H1 (cell line): Measurements from ENCODE around the gene TMEM181. TPM values are rescaled to one million over a fixed set of nuclear protein-coding genes. Genes with fewer than 3 reads are reported as not detected.

Experiments
- CTCF ChIA-PET: fragments of 300-600 bp; sonication (Branson Sonifier 250); formaldehyde crosslinking; loops from one replicate; lab custom pipeline; 2021; ENCODE audit not compliant: partially characterized antibody; lab: Charles Lee
- POLR2A ChIA-PET: fragments of 300-600 bp; sonication (Branson Sonifier 250); formaldehyde crosslinking; loops from one replicate; lab custom pipeline; 2021; ENCODE audit warnings: inconsistent platforms; ENCODE audit not compliant: partially characterized antibody; lab: Charles Lee
- DNase-seq, 2 experiments: peaks; one replicate each; pipeline versions ENCODE4 v3.0.0 to v3.0.0-alpha.2; 2010 to 2022; ENCODE audit warnings: low spot score in 2 of 2, low read depth in 1 of 2, mixed read lengths in 1 of 2
- FAIRE-seq: peaks from 2 replicates; lab custom pipeline; 2011; peaks lifted over from hg19 to GRCh38; lab: Jason Lieb, UNC
- H2AFZ ChIP-seq: 2 replicates; pipeline ENCODE4 v1.8.1; 2012; ENCODE audit warnings: low read length, inconsistent platforms
- H2AK5ac ChIP-seq: 2 replicates; pipeline ENCODE4 v1.6.1; 2013; ENCODE audit warnings: low read depth, low read length
- H2BK120ac ChIP-seq: replicated peaks from 2 replicates; pipeline ENCODE3; 2013; ENCODE audit warnings: low read depth, low read length, inconsistent platforms
- H2BK12ac ChIP-seq: 2 replicates; pipeline ENCODE4 v1.6.1; 2013; ENCODE audit warnings: low read depth, low read length
- H2BK15ac ChIP-seq: 2 replicates; pipeline ENCODE4 v1.6.1; 2013; ENCODE audit warnings: low read length
- H2BK20ac ChIP-seq: 2 replicates; pipeline ENCODE4 v1.6.1; 2013; ENCODE audit warnings: low read length
- H2BK5ac ChIP-seq: 2 replicates; pipeline ENCODE4 v1.6.1; 2013; ENCODE audit warnings: low read depth, low read length
- H3K14ac ChIP-seq: 2 replicates; pipeline ENCODE4 v1.6.1; 2013; ENCODE audit warnings: inconsistent platforms; ENCODE audit not compliant: insufficient read length
- H3K18ac ChIP-seq: 2 replicates; pipeline ENCODE4 v1.6.1; 2013; ENCODE audit warnings: low read length; ENCODE audit errors: extremely low read depth
- H3K23ac ChIP-seq: 2 replicates; pipeline ENCODE4 v1.6.1; 2013; ENCODE audit warnings: inconsistent platforms; ENCODE audit not compliant: insufficient read length
- H3K23me2 ChIP-seq: 2 replicates; pipeline ENCODE4 v1.6.1; 2013; ENCODE audit warnings: low read depth, low read length
- H3K27ac ChIP-seq: 2 replicates; pipeline ENCODE4 v1.6.1; 2011; ENCODE audit warnings: low read depth, low read length, inconsistent platforms
- H3K27me3 ChIP-seq, 4 experiments: replicated peaks in 1 of 4; 1 replicate in 1 of 4; 2 replicates in 3 of 4; pipeline versions ENCODE4 v1.6.1 to v1.8.1; 2011 to 2013; ENCODE audit warnings: low read length in 3 of 4, mild to moderate bottlenecking in 3 of 4, inconsistent platforms in 2 of 4, mixed read lengths in 2 of 4, moderate library complexity in 1 of 4; ENCODE audit not compliant: control insufficient read depth in 3 of 4, insufficient read depth in 3 of 4; ENCODE audit errors: extremely low read depth in 1 of 4
- H3K36me3 ChIP-seq, 4 experiments: 2 replicates each; pipeline versions ENCODE4 v1.6.1 to v1.8.1; 2011 to 2013; ENCODE audit warnings: mild to moderate bottlenecking in 4 of 4, low read length in 3 of 4, moderate library complexity in 2 of 4, control low read depth in 1 of 4, inconsistent platforms in 1 of 4; ENCODE audit not compliant: insufficient read depth in 4 of 4, control insufficient read depth in 2 of 4
- H3K4ac ChIP-seq: replicated peaks from 2 replicates; pipeline ENCODE3; 2013; ENCODE audit warnings: low read length, low read depth, mixed read lengths, inconsistent platforms; ENCODE audit not compliant: insufficient read length
- H3K4me1 ChIP-seq, 4 experiments: replicated peaks in 1 of 4; 1 replicate in 1 of 4; 2 replicates in 3 of 4; pipeline versions ENCODE4 v1.6.1 to v1.8.1; 2011 to 2013; ENCODE audit warnings: low read length in 3 of 4, inconsistent platforms in 2 of 4, mixed read lengths in 1 of 4; ENCODE audit not compliant: insufficient read depth in 4 of 4, control insufficient read depth in 3 of 4
- H3K4me2 ChIP-seq, 2 experiments: 2 replicates each; pipeline versions ENCODE4 v1.6.1 to v1.8.1; 2011 to 2013; ENCODE audit warnings: low read depth in 2 of 2, low read length in 2 of 2, control low read depth in 1 of 2, inconsistent platforms in 1 of 2, mild to moderate bottlenecking in 1 of 2; ENCODE audit not compliant: insufficient read depth in 1 of 2
- H3K4me3 ChIP-seq, 4 experiments: fragments of 200-600, 300-600 bp in 1 of 4; sonication (generic), shearing (Covaris generic), sonication (Bioruptor Twin) in 1 of 4; 2 replicates each; pipeline versions ENCODE4 v1.5.1 to v1.8.1; 2011 to 2016; ENCODE audit warnings: low read length in 4 of 4, low read depth in 3 of 4, control low read depth in 2 of 4, inconsistent platforms in 2 of 4, mild to moderate bottlenecking in 2 of 4, mixed read lengths in 1 of 4, moderate library complexity in 1 of 4; ENCODE audit not compliant: insufficient read depth in 2 of 4; ENCODE audit errors: extremely low read depth in 1 of 4
- H3K56ac ChIP-seq: replicated peaks from 2 replicates; pipeline ENCODE3; 2013; ENCODE audit warnings: low read depth, mild to moderate bottlenecking, mixed read lengths, low read length, inconsistent platforms; ENCODE audit not compliant: insufficient read length
- H3K79me1 ChIP-seq: 2 replicates; pipeline ENCODE4 v1.6.1; 2013; ENCODE audit warnings: low read depth, low read length, control low read depth
- H3K79me2 ChIP-seq, 2 experiments: 2 replicates each; pipeline versions ENCODE4 v1.6.1 to v1.8.1; 2012 to 2013; ENCODE audit warnings: low read length in 2 of 2, mild to moderate bottlenecking in 2 of 2, inconsistent platforms in 1 of 2; ENCODE audit not compliant: insufficient read depth in 2 of 2, control insufficient read depth in 1 of 2
- H3K9ac ChIP-seq, 4 experiments: replicated peaks in 1 of 4; 1 replicate in 1 of 4; 2 replicates in 3 of 4; pipeline versions ENCODE4 v1.6.1 to v1.8.1; 2011 to 2013; ENCODE audit warnings: low read depth in 3 of 4, low read length in 3 of 4, control low read depth in 2 of 4, mild to moderate bottlenecking in 2 of 4, moderate library complexity in 2 of 4, inconsistent platforms in 1 of 4; ENCODE audit errors: extremely low read depth in 1 of 4
- H3K9me3 ChIP-seq, 2 experiments: 2 replicates each; pipeline versions ENCODE4 v1.6.1 to v1.8.1; 2012 to 2013; ENCODE audit warnings: mild to moderate bottlenecking in 2 of 2, moderate library complexity in 2 of 2, control low read depth in 1 of 2, inconsistent platforms in 1 of 2, low read depth in 1 of 2, low read length in 1 of 2, mixed read lengths in 1 of 2; ENCODE audit not compliant: insufficient read depth in 2 of 2
- H4K20me1 ChIP-seq, 2 experiments: replicated peaks in 1 of 2; 2 replicates each; pipeline versions ENCODE3 to v1.8.1; 2011 to 2013; ENCODE audit warnings: inconsistent platforms in 2 of 2, low read length in 2 of 2, mild to moderate bottlenecking in 1 of 2; ENCODE audit not compliant: insufficient read depth in 2 of 2, control insufficient read depth in 1 of 2
- H4K5ac ChIP-seq: 2 replicates; pipeline ENCODE4 v1.6.1; 2013; ENCODE audit warnings: low read length, low read depth, mixed read lengths, inconsistent platforms; ENCODE audit not compliant: insufficient read length
- H4K8ac ChIP-seq: 2 replicates; pipeline ENCODE4 v1.8.0; 2013; ENCODE audit warnings: mild to moderate bottlenecking, moderate library complexity, low read length, inconsistent platforms; ENCODE audit not compliant: insufficient read depth; ENCODE audit errors: extremely low read depth
- H4K91ac ChIP-seq: replicated peaks from 2 replicates; pipeline ENCODE3; 2013; ENCODE audit warnings: low read length, mixed read lengths, inconsistent platforms; ENCODE audit not compliant: insufficient read length
- ASH2L ChIP-seq: fragments of 200-600, 300-600 bp; sonication (generic); IDR thresholded peaks from one replicate; pipeline ENCODE4 v1.7.1; 2017; ENCODE audit warnings: low read length
- BACH1 ChIP-seq: IDR thresholded peaks from 2 replicates; pipeline ENCODE4 v1.6.1; 2012; ENCODE audit warnings: low read length, improper control_type of control experiment
- HDAC6 ChIP-seq: IDR thresholded peaks from one replicate; pipeline ENCODE4 v1.7.1; 2012; ENCODE audit warnings: low read depth, mild to moderate bottlenecking, inconsistent platforms, low read length, moderate library complexity
- TCF12 ChIP-seq: IDR thresholded peaks from 2 replicates; pipeline ENCODE4 v1.6.1; 2011; ENCODE audit warnings: low read depth, mild to moderate bottlenecking, low read length
- WGBS, 2 experiments: shearing (Covaris generic) in 1 of 2; methylation state at CpG; one replicate each; pipeline versions ENCODE4 v1.1.6 to v1.1.7; 2013 to 2015; ENCODE audit warnings: low lambda C conversion rate in 2 of 2, mixed read lengths in 2 of 2, inconsistent platforms in 1 of 2, low coverage in 1 of 2, missing lambda C conversion rate in 1 of 2; ENCODE audit not compliant: insufficient replicate concordance in 2 of 2, insufficient coverage in 1 of 2, insufficient read length in 1 of 2; ENCODE audit errors: extremely low coverage in 1 of 2, missing lambda C conversion rate in 1 of 2; 5-methylcytosine and 5-hydroxymethylcytosine counted together
- polyA plus RNA-seq, 7 experiments: library from polyadenylated mRNA; depleted of rRNA in 3 of 7; stranded (reverse) in 5 of 7; unstranded in 2 of 7; fragments of >200 nt in 5 of 7; fragments of 200-250 nt in 2 of 7; gene quantifications; 1 replicate in 5 of 7; 2 replicates in 1 of 7; 4 replicates in 1 of 7; pipeline versions ENCODE4 v1.2.1 to v1.2.3, GENCODE V29; 2011 to 2013; ENCODE audit warnings: missing spikeins in 2 of 7, mixed read lengths in 2 of 7
- total RNA-seq: library from RNA; stranded (reverse); fragmentation: NEBNext Ultra II Directional; extraction: Animal tissue kit (Norgen Biotek cat#: 25700); gene quantifications from 2 replicates; pipeline ENCODE4 v1.2.1, GENCODE V29; 2021

The TMEM181 gene
- total and polyA plus RNA-seq, 2 of the 8 experiments (the other 6 are each of a cell fraction or from before 2014, with no cell fraction given): 8.6 to 19.0 TPM

DNA sequence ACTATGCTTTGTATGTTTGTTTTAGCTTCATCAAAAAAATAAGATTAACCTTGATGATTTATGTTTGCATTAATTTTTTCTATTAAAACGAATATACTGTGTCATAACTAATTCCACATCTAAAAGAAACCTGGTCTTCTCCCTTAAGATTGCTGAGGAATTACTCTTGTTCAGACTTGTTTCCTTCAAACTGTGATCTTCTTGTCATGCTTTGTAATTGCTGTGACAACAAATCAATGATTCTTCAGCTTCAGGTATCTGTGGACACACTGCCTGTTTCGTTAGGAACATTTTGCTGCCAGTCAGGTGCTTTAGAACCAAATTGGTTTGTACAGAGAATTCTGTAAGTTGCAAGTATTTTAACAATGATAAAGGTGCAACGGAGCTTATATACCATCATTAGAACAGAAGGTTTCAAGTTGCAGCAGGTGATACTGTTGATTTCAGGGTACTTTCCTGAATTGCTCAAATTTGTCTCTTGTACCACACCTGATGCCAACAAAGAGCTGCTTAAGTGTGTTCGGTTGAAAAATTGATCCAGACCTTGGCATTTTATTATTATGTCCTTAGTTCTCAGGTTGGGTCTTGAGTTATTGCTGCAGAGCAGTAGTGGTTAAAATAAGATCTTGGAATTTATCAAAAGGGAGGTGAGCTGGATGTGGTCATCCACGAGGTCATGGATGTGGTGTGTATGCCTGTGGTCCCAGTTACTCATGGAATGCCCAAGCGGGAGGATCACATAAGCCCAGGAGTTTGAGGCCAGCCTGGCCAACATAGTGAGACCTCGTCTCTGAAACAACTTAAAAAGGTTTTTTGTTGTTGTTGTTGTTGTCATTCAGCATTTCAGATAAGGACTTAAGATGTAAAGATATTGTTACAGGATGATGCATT lies 109.5 kb downstream of the TMEM181 start:
- WGBS, 2 experiments: 83% methylated on average over 7 of the region's 7 CpGs; no CpG with 5 or more reads in 1 of the 2 experiments
- POLR2A ChIA-PET: no interaction called here

More for the DNA sequence above, 109.5 kb downstream of the TMEM181 start:
- DNase-seq (no peak), FAIRE-seq (no peak)
- Histone ChIP-seq H2BK20ac (no peak overlapping the region), H4K20me1 (no peaks in the 10 kb centered on the region), H3K79me2 (no peaks in the 10 kb centered on the region), H2BK15ac (no peak overlapping the region), H3K4me2 (no peak overlapping the region), H3K4ac (no peak overlapping the region), H3K23me2 (no peaks in the 10 kb centered on the region), H2AFZ (no peak overlapping the region), H3K4me3 (no peak overlapping the region), H2BK12ac (no peak overlapping the region), H3K4me1 (no peaks in the 10 kb centered on the region), H3K9me3 (no peaks in the 10 kb centered on the region), H3K27me3 (no peaks in the 10 kb centered on the region), H3K9ac (peak overlapping the region in 1 of 4 experiments; percentile 24; a peak in 1 of 7 replicates), H4K5ac (no peak overlapping the region), H4K91ac (no peak overlapping the region), H3K27ac (no peak overlapping the region), H3K18ac (no peak overlapping the region), H4K8ac (no peak overlapping the region), H3K36me3 (no peaks in the 10 kb centered on the region), H3K23ac (no peak overlapping the region), H3K56ac (no peak overlapping the region), H3K14ac (no peak overlapping the region), H3K79me1 (no peaks in the 10 kb centered on the region), H2BK5ac (no peak overlapping the region), H2AK5ac (no peak overlapping the region), H2BK120ac (no peak overlapping the region)
- TF ChIP-seq HDAC6 (no peak), TCF12 (no peak), ASH2L (no peak), BACH1 (no peak)
- CTCF ChIA-PET: interaction anchor here (0.6 to 2.4 kb wide), 4 partner anchors 10 to 1768 kb away, joined by 3 to 11 read pairs (median 6); no protein-coding TSS in a partner anchor
